GM23338 (cell line): Measurements from ENCODE around the gene IFT43.

ENCODE experiments used
- CREB1 ChIP-seq: fragments of 250-450 bp; sonication (Bioruptor Pico); IDR thresholded peaks from 2 replicates; pipeline ENCODE4 v1.5.0; 2020; ENCODE audit warnings: low read depth, mild to moderate bottlenecking, moderate library complexity
- CTCF ChIP-seq, 2 experiments: fragments of 200-600 bp in 1 of 2; sonication (generic) in 1 of 2; conservative IDR thresholded peaks; 2 replicates each; pipeline versions ENCODE4 v1.5.1 to v1.6.1; 2016 to 2017; ENCODE audit warnings: antibody characterized with exemption in 2 of 2, low read depth in 2 of 2, mild to moderate bottlenecking in 2 of 2, moderate library complexity in 1 of 2
- EZH2 ChIP-seq: fragments of 200-600 bp; sonication (generic); IDR thresholded peaks from one replicate; pipeline ENCODE4 v1.8.0; 2017; ENCODE audit warnings: antibody characterized with exemption, mild to moderate bottlenecking, low read depth; ENCODE audit not compliant: unreplicated experiment
- EZH2phosphoT487 ChIP-seq: fragments of 200-600 bp; sonication (generic); IDR thresholded peaks from one replicate; pipeline ENCODE4 v1.8.1; 2018; ENCODE audit warnings: antibody characterized with exemption; ENCODE audit not compliant: unreplicated experiment
- JUNB ChIP-seq: IDR thresholded peaks from one replicate; pipeline ENCODE4 v1.6.1; 2016; ENCODE audit warnings: antibody characterized with exemption; ENCODE audit not compliant: unreplicated experiment
- NANOG ChIP-seq: IDR thresholded peaks from 2 replicates; pipeline ENCODE4 v1.6.1; 2016; ENCODE audit warnings: antibody characterized with exemption, borderline replicate concordance
- POLR2AphosphoS5 ChIP-seq: IDR thresholded peaks from 2 replicates; pipeline ENCODE4 v1.6.1; 2016; ENCODE audit warnings: antibody characterized with exemption, low read depth
- REST ChIP-seq: IDR thresholded peaks from one replicate; pipeline ENCODE4 v1.6.1; 2018; ENCODE audit warnings: antibody characterized with exemption; ENCODE audit not compliant: unreplicated experiment
- STAT1 ChIP-seq: IDR thresholded peaks from one replicate; pipeline ENCODE4 v1.6.1; 2016; ENCODE audit warnings: antibody characterized with exemption; ENCODE audit not compliant: unreplicated experiment
- ZNF114 ChIP-seq: fragments of 250-450 bp; sonication (Bioruptor Pico); IDR thresholded peaks from 2 replicates; pipeline ENCODE4 v1.5.0; 2020; ENCODE audit warnings: mild to moderate bottlenecking, moderate library complexity
- ZNF331 ChIP-seq: fragments of 250-450 bp; sonication (Bioruptor Pico); IDR thresholded peaks from 2 replicates; pipeline ENCODE4 v1.5.0; 2020; ENCODE audit warnings: low read depth, mild to moderate bottlenecking, moderate library complexity
- ZNF462 ChIP-seq: fragments of 250-450 bp; sonication (Bioruptor Pico); IDR thresholded peaks from 2 replicates; pipeline ENCODE4 v1.5.0; 2020; ENCODE audit warnings: mild to moderate bottlenecking, moderate library complexity
- TF ChIP-seq, protein P1 (sequence below): IDR thresholded peaks from 2 replicates; pipeline ENCODE4 v1.6.1; 2016; ENCODE audit warnings: antibody characterized with exemption

- TF ChIP-seq POLR2AphosphoS5 (no peak), EZH2 (no peak), CTCF (conservative IDR thresholded peaks at IDR 0.05; ENCODE audit: low read depth in 2 of 2) (no peak), ZNF114 (CRISPR knock-in tag) (no peak), EZH2phosphoT487 (no peak), REST (no peak), CREB1 (CRISPR knock-in tag) (no peak), NANOG (no peak), ZNF331 (CRISPR knock-in tag) (no peak), JUNB (no peak), STAT1 (no peak), ZNF462 (no peak)
- TF ChIP-seq, protein P1, sequence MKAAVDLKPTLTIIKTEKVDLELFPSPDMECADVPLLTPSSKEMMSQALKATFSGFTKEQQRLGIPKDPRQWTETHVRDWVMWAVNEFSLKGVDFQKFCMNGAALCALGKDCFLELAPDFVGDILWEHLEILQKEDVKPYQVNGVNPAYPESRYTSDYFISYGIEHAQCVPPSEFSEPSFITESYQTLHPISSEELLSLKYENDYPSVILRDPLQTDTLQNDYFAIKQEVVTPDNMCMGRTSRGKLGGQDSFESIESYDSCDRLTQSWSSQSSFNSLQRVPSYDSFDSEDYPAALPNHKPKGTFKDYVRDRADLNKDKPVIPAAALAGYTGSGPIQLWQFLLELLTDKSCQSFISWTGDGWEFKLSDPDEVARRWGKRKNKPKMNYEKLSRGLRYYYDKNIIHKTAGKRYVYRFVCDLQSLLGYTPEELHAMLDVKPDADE: no peak
Measured at GRCh38 chr14:75939200-75939599, 46.4 kb upstream of the IFT43 start.
